Measurements from ENCODE around the gene GDF10. TPM values are rescaled to one million over a fixed set of nuclear protein-coding genes. Genes with fewer than 3 reads are reported as not detected.

Gene GDF10
- total RNA-seq, 6 experiments from 2014 or later: not detected

DNA sequence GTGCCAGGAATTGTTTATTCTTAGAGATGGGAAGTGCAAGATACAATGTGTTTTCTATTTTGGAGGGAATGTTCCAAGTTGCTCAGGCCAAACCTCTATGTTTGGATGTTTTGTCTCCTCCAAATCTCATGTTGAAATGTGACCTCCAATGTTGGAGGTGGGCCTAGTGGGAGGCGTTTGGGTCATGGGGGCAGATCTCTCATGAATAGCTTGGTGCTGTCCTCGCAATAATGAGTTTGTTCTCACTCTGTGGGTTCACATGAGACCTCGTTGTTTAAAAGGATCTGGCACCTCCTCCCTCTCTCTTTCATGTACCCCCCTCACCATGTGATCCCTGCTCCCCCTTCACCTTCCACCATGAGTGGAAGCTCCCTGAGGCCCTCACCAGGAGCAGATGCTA lies 8.3 kb upstream of the GDF10 start:
- DNase-seq: no peak
- ATAC-seq: no peak
- Histone ChIP-seq H3K9me3 (no peaks in the 10 kb centered on the region), H3K27me3 (no peaks in the 10 kb centered on the region), H3K36me3 (no peaks in the 10 kb centered on the region), H3K4me3 (no peak overlapping the region), H3K4me1 (no peaks in the 10 kb centered on the region), H3K27ac (no peak overlapping the region)
- intact Hi-C loops (cut with DNase I): no loop called here
- 0% methylated on average over 1 of the region's 3 CpGs for WGBS (ENCODE audit: insufficient coverage, low coverage, low lambda C conversion rate, missing lambda C conversion rate)
- TF ChIP-seq POLR2A (IDR thresholded peaks at IDR 0.05): no peak
- TF ChIP-seq, protein P1, sequence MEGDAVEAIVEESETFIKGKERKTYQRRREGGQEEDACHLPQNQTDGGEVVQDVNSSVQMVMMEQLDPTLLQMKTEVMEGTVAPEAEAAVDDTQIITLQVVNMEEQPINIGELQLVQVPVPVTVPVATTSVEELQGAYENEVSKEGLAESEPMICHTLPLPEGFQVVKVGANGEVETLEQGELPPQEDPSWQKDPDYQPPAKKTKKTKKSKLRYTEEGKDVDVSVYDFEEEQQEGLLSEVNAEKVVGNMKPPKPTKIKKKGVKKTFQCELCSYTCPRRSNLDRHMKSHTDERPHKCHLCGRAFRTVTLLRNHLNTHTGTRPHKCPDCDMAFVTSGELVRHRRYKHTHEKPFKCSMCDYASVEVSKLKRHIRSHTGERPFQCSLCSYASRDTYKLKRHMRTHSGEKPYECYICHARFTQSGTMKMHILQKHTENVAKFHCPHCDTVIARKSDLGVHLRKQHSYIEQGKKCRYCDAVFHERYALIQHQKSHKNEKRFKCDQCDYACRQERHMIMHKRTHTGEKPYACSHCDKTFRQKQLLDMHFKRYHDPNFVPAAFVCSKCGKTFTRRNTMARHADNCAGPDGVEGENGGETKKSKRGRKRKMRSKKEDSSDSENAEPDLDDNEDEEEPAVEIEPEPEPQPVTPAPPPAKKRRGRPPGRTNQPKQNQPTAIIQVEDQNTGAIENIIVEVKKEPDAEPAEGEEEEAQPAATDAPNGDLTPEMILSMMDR (IDR thresholded peaks at IDR 0.05): no peak

DNA sequence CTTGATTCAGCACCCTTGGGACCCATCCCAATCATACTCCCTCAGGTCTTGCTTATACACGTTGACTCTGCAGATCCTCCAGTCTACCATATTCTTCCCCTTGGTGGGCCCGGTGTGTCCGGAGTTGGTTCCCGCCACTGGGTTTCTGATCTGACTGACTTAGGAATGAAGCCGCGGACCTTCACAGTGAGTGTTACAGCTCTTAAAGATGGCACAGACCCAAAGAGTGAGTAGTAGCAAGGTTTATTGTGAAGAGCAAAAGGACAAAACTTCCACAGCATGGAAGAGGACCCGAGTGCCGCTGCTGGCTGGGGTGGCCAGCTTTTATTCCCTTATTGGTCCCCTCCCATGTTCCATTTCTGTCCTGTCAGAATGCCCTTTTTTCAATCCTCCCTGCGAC lies 5.9 kb upstream of the GDF10 start:
- no peaks in the 10 kb centered on the region for H3K4me1 ChIP-seq
- no peaks in the 10 kb centered on the region for H3K36me3 ChIP-seq
- no peak overlapping the region for H3K4me3 ChIP-seq
- no peaks in the 10 kb centered on the region for H3K9me3 ChIP-seq
- WGBS (ENCODE audit: insufficient coverage, low coverage, low lambda C conversion rate, missing lambda C conversion rate): 79% methylated on average over 9 of the region's 9 CpGs
- intact Hi-C loops (cut with DNase I): no loop called here
- no peak for ATAC-seq
- no peak overlapping the region for H3K27ac ChIP-seq
- peak in 1 of 3 donors; percentile 12 for DNase-seq
- TF ChIP-seq POLR2A (IDR thresholded peaks at IDR 0.05): no peak
- H3K27me3 ChIP-seq: no peaks in the 10 kb centered on the region

DNA sequence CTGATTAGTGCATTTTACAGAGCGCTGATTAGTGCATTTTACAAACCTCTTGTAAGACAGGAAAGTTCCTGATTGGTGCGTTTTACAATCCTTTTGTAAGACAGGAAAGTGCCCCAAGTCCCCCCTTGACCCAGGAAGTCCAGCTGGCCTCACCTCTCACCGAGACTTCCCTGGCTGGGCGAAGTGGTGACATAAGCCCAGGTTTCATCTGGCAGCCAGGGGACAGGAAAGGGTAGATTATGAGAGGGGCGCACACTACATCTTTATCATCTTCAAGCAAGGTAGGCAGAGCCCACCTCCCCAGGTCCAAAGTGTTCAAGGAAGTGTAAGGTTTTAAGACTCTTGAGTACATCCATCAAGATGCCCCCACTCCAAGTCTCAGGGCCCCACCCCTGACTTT lies 5.5 kb upstream of the GDF10 start:
- H3K36me3 ChIP-seq: no peaks in the 10 kb centered on the region
- no peak overlapping the region for H3K4me3 ChIP-seq
- H3K27ac ChIP-seq: no peak overlapping the region
- no peak for ATAC-seq
- H3K9me3 ChIP-seq: no peaks in the 10 kb centered on the region
- DNase-seq: peak in 1 of 3 donors; percentile 8
- no peaks in the 10 kb centered on the region for H3K4me1 ChIP-seq
- TF ChIP-seq, protein P1 (IDR thresholded peaks at IDR 0.05): no peak
- TF ChIP-seq POLR2A (IDR thresholded peaks at IDR 0.05): no peak
- 69% methylated on average over 2 of the region's 5 CpGs for WGBS (ENCODE audit: insufficient coverage, low coverage, low lambda C conversion rate, missing lambda C conversion rate)
- no peaks in the 10 kb centered on the region for H3K27me3 ChIP-seq
- intact Hi-C loops (cut with DNase I): no loop called here

DNA sequence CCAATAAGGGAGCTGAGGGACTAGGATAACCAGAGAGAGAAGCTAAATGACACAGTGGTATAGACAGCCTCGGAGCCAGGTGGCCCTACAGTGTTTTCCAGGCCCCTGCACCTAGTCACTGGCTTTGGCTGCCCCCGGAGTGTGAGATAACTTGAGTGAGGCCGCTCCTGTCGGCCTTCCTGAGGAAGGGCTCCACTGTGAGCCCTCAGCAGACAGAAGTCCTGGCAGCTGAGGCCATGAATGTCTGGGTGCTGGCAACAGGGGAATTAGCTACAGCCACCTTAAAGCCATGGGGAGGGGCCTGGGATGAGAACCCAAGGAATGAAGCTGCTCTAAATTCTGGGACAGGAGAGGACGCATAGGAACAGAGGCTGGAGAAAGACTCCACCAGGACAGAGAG lies 4.6 kb upstream of the GDF10 start:
- TF ChIP-seq POLR2A (IDR thresholded peaks at IDR 0.05): no peak
- TF ChIP-seq, protein P1 (IDR thresholded peaks at IDR 0.05): no peak
- Histone ChIP-seq H3K36me3 (no peaks in the 10 kb centered on the region), H3K4me1 (peaks cover 0 to 8% (median 0%) of the 10 kb centered on the region in 4 donors), H3K4me3 (no peak overlapping the region), H3K27me3 (peaks cover 0 to 7% of the 10 kb centered on the region in 2 donors), H3K27ac (no peak overlapping the region), H3K9me3 (no peaks in the 10 kb centered on the region)
- ATAC-seq: no peak
- 17% methylated on average over 1 of the region's 5 CpGs for WGBS (ENCODE audit: insufficient coverage, low coverage, low lambda C conversion rate, missing lambda C conversion rate)
- intact Hi-C loops (cut with DNase I): no loop called here
- DNase-seq: no peak

- Histone ChIP-seq H3K27me3 (peaks cover 0 to 7% of the 10 kb centered on the region in 2 donors), H3K4me1 (peaks cover 0 to 11% (median 0%) of the 10 kb centered on the region in 4 donors), H3K36me3 (no peaks in the 10 kb centered on the region), H3K4me3 (no peak overlapping the region), H3K9me3 (no peaks in the 10 kb centered on the region), H3K27ac (no peak overlapping the region)
- TF ChIP-seq POLR2A (IDR thresholded peaks at IDR 0.05): no peak
- TF ChIP-seq, protein P1 (IDR thresholded peaks at IDR 0.05): no peak
- DNase-seq: peak in 1 of 3 donors; percentile 27
- peak in 1 of 4 donors; percentile 36 for ATAC-seq
- WGBS (ENCODE audit: insufficient coverage, low coverage, low lambda C conversion rate, missing lambda C conversion rate): 41% methylated on average over 12 of the region's 12 CpGs
- intact Hi-C loops (cut with DNase I): no loop called here
These were observed 3.7 kb upstream of the GDF10 start for GRCh38 chr10:47296156-47296894.
